ENCODE measurements around the gene LRP1. TPM values are rescaled to one million over a fixed set of nuclear protein-coding genes. Genes with fewer than 3 reads are reported as not detected.

LRP1 gene
- total and polyA plus RNA-seq, 4 donors = 36.8 to 992 (median 370) TPM

DNA sequence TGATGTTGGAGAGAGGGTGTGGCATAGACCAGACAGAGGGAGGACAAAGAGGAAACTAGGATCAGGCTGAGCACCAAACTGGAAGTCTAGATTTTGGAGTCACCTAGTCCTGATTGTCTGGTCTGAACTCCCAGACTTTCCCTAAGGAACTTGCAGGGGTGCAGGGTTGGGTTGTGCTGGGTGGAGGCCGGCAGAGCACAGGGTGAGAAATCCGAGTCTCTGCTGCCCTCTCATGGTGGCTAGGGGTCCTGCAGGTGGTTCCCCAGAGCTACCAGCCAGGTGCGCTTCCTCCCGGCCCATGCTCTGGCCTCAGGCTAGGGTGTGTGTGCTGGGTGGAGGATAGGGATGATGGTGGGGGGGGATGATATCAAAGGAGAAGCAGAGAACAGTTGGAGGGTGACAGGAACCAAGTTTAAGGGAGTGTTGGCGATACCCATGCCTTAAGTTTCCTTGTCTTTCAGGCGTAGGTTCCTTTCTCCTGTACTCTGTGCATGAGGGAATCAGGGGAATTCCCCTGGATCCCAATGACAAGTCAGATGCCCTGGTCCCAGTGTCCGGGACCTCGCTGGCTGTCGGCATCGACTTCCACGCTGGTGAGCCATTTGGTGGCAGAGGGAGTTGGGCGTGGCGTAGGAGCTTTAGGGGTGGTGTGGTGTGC lies 54.8 kb downstream of the LRP1 start:
- Histone ChIP-seq H3K4me3 (ENCODE audit: low read length in 2 of 2) (no peak overlapping the region), H3K4me1 (ENCODE audit: control insufficient read depth in 1 of 2, insufficient read depth in 2 of 2, low read length in 2 of 2) (no peaks in the 10 kb centered on the region), H3K9me3 (ENCODE audit: control insufficient read depth, low read length) (no peaks in the 10 kb centered on the region), H3K36me3 (ENCODE audit: control insufficient read depth in 1 of 2, insufficient read depth in 2 of 2, low read length in 1 of 2) (peaks cover 4 to 16% of the 10 kb centered on the region in 2 donors), H3K27me3 (ENCODE audit: control insufficient read depth in 1 of 2, insufficient read depth in 2 of 2, low read length in 1 of 2) (no peaks in the 10 kb centered on the region), H3K27ac (ENCODE audit: low read depth in 1 of 2, low read length in 2 of 2) (no peak overlapping the region)
- DNase-seq = peak; percentile 77 to 90
- peak; percentile 83 for ATAC-seq (ENCODE audit: low FRiP score)
- WGBS, 2 donors = 64 to 66% methylated on average over 13 of the region's 13 CpGs
- intact Hi-C loops (cut with DNase I) = loop anchor here (2.0 to 5.0 kb wide), 3 partner anchors 58 to 116 kb away; no protein-coding TSS in a partner anchor

DNA sequence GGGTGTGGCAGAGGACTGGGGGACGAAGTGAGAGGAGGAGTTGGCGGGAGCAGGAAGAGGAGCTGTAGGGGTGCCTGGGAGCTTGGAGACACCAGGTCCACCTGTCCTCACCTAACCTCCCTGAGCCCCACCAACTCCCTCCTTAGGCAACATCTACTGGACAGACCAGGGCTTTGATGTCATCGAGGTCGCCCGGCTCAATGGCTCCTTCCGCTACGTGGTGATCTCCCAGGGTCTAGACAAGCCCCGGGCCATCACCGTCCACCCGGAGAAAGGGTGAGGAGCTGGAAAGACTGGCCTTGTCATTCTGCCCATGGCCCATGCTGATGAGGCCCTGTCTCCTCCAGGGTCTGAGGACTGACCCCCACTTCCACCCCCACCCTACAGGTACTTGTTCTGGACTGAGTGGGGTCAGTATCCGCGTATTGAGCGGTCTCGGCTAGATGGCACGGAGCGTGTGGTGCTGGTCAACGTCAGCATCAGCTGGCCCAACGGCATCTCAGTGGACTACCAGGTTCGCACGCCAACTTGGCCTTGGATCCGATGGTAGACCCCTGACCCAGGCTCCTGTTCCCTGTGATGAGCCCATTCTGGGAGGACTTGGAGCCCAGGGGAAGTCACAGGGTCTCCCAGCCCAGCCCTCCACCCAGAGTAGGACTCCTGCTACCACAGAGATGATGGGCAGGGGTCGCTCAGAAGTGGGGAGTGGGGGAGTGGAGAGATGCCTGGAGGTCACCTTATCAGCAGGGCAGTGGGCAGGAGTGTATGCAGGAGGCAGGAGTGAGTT lies 55.8 kb downstream of the LRP1 start:
- Histone ChIP-seq H3K36me3 (ENCODE audit: control insufficient read depth in 1 of 2, insufficient read depth in 2 of 2, low read length in 1 of 2) (peaks cover 4 to 13% of the 10 kb centered on the region in 2 donors), H3K9me3 (ENCODE audit: control insufficient read depth, low read length) (no peaks in the 10 kb centered on the region)
- 90 to 93% methylated on average over 22 of the region's 22 CpGs for WGBS, 2 donors

DNA sequence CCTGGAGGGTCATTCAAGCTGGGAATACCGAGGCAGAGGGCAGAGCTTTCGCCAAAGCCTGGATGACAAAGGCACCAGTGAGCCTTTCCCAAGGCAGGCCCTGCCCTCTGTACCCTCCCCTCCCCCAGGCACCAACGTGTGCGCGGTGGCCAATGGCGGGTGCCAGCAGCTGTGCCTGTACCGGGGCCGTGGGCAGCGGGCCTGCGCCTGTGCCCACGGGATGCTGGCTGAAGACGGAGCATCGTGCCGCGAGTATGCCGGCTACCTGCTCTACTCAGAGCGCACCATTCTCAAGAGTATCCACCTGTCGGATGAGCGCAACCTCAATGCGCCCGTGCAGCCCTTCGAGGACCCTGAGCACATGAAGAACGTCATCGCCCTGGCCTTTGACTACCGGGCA lies 57.1 kb downstream of the LRP1 start:
- Histone ChIP-seq H3K36me3 (ENCODE audit: control insufficient read depth in 1 of 2, insufficient read depth in 2 of 2, low read length in 1 of 2) (peaks cover 4 to 12% of the 10 kb centered on the region in 2 donors), H3K27ac (ENCODE audit: low read depth in 1 of 2, low read length in 2 of 2) (no peak overlapping the region), H3K4me3 (ENCODE audit: low read length in 2 of 2) (no peak overlapping the region), H3K9me3 (ENCODE audit: control insufficient read depth, low read length) (no peaks in the 10 kb centered on the region), H3K4me1 (ENCODE audit: control insufficient read depth in 1 of 2, insufficient read depth in 2 of 2, low read length in 2 of 2) (no peaks in the 10 kb centered on the region), H3K27me3 (ENCODE audit: control insufficient read depth in 1 of 2, insufficient read depth in 2 of 2, low read length in 1 of 2) (no peaks in the 10 kb centered on the region)
- ATAC-seq (ENCODE audit: low FRiP score) (no peak), DNase-seq (no peak)
- intact Hi-C loops (cut with DNase I) = no loop called here
- 87 to 88% methylated on average over 25 of the region's 25 CpGs for WGBS, 2 donors

More for the DNA sequence above, 55.8 kb downstream of the LRP1 start:
- Histone ChIP-seq H3K4me3 (ENCODE audit: low read length in 2 of 2) (no peak overlapping the region), H3K4me1 (ENCODE audit: control insufficient read depth in 1 of 2, insufficient read depth in 2 of 2, low read length in 2 of 2) (no peaks in the 10 kb centered on the region), H3K27ac (ENCODE audit: low read depth in 1 of 2, low read length in 2 of 2) (no peak overlapping the region), H3K27me3 (ENCODE audit: control insufficient read depth in 1 of 2, insufficient read depth in 2 of 2, low read length in 1 of 2) (no peaks in the 10 kb centered on the region)
- intact Hi-C loops (cut with DNase I) = loop anchor here (2.0 to 5.0 kb wide), 3 partner anchors 59 to 117 kb away; no protein-coding TSS in a partner anchor
- ATAC-seq (ENCODE audit: low FRiP score) (no peak), DNase-seq (no peak)

DNA sequence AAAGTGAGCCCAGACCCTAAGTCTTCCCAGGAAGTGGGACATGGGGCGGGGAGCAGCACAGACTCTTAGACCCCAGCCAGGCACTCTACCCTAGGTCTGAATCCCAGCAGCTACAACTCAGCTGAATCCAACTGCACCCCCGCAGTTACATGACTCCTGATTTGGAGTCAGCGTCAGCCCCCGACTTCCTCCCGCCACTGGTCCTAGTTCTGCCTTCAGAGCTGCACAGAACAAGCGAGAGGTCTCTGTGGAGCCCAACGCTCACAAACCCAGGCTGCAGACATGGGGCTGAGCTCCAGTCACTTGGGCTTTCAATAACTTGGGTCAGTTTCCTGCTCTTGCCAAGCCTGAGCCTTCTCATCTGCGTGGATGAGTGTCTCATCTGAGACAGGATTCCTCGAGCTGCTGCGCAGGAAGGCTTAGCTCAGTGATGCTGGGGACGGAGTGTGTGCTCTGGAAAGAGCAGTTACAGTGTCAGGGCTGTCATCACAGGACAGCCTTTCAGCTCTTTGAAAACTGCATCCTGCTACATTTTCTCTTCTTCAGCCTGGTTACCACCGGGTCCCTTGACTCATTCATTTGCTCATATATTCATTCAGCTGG lies 57.7 kb downstream of the LRP1 start:
- no peak overlapping the region for H3K4me3 ChIP-seq (ENCODE audit: low read length in 2 of 2)
- ATAC-seq (ENCODE audit: low FRiP score) (no peak), DNase-seq (no peak)
- H3K27ac ChIP-seq (ENCODE audit: low read depth in 1 of 2, low read length in 2 of 2) = no peak overlapping the region
- no peaks in the 10 kb centered on the region for H3K4me1 ChIP-seq (ENCODE audit: control insufficient read depth in 1 of 2, insufficient read depth in 2 of 2, low read length in 2 of 2)
- H3K36me3 ChIP-seq (ENCODE audit: control insufficient read depth in 1 of 2, insufficient read depth in 2 of 2, low read length in 1 of 2) = peaks cover 4 to 12% of the 10 kb centered on the region in 2 donors
- 85 to 88% methylated on average over 12 of the region's 12 CpGs for WGBS, 2 donors
- no peaks in the 10 kb centered on the region for H3K27me3 ChIP-seq (ENCODE audit: control insufficient read depth in 1 of 2, insufficient read depth in 2 of 2, low read length in 1 of 2)
- H3K9me3 ChIP-seq (ENCODE audit: control insufficient read depth, low read length) = no peaks in the 10 kb centered on the region
- intact Hi-C loops (cut with DNase I) = no loop called here

DNA sequence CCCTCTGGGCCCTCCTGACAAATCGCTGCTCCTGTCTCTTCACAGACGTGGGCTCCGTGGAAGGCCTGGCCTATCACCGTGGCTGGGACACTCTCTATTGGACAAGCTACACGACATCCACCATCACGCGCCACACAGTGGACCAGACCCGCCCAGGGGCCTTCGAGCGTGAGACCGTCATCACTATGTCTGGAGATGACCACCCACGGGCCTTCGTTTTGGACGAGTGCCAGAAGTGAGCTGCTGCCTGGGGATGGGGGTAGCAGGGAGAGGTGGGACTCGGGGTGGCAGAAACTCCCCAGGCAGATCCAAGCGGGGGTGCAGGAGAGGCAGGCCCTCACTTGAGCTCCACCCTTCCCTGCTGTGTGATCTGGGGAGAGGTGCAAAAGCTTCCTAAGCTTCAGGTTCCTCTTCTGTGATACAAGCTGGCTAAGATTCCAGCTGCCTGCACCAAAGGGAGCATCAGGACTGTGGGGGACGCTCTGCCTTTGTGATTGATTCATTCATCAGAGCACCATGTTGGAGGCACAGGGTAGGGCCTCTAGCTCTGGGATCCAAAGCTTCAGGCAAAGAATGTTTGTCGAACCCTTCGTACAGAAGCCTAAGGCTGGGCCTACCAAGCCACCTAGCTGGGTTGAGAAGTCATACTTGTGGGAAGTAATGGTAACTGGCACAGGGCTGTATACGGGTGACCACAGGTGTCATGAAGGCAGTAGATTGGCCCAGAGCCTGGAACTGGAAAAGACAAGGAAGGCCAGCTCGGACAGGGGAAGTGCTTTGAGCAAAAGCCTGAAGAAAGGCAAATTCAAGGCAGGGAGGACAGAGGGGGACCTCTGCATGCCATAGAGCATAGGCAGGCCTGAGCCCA lies 59.2 kb downstream of the LRP1 start:
- no peak for DNase-seq
- Histone ChIP-seq H3K9me3 (ENCODE audit: control insufficient read depth, low read length) (no peaks in the 10 kb centered on the region), H3K27me3 (ENCODE audit: control insufficient read depth in 1 of 2, insufficient read depth in 2 of 2, low read length in 1 of 2) (no peaks in the 10 kb centered on the region), H3K36me3 (ENCODE audit: control insufficient read depth in 1 of 2, insufficient read depth in 2 of 2, low read length in 1 of 2) (peaks cover 4 to 19% of the 10 kb centered on the region in 2 donors), H3K4me3 (ENCODE audit: low read length in 2 of 2) (no peak overlapping the region), H3K4me1 (ENCODE audit: control insufficient read depth in 1 of 2, insufficient read depth in 2 of 2, low read length in 2 of 2) (no peaks in the 10 kb centered on the region), H3K27ac (ENCODE audit: low read depth in 1 of 2, low read length in 2 of 2) (no peak overlapping the region)
- 58 to 59% methylated on average over 21 of the region's 21 CpGs for WGBS, 2 donors
- intact Hi-C loops (cut with DNase I) = no loop called here
- no peak for ATAC-seq (ENCODE audit: low FRiP score)

DNA sequence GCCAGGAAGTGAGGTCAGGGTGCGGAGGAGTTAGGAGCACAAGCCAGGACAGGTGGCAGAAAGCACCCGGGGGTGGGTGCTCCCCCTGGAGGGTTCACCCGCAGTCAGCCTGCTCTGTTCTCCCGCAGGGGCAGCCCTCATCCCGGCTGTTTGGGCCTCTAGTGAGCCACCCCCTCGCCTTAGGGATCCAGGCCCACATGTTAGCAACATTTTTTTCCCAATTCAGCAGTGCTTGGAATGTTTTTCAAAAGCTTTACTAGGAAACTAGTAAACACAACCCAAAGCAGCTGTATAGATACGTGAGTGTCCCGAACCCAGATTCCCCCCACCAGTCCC lies 59.8 kb downstream of the LRP1 start:
- Histone ChIP-seq H3K36me3 (ENCODE audit: control insufficient read depth in 1 of 2, insufficient read depth in 2 of 2, low read length in 1 of 2) (peaks cover 4 to 21% of the 10 kb centered on the region in 2 donors), H3K27ac (ENCODE audit: low read depth in 1 of 2, low read length in 2 of 2) (no peak overlapping the region), H3K9me3 (ENCODE audit: control insufficient read depth, low read length) (no peaks in the 10 kb centered on the region), H3K27me3 (ENCODE audit: control insufficient read depth in 1 of 2, insufficient read depth in 2 of 2, low read length in 1 of 2) (no peaks in the 10 kb centered on the region), H3K4me3 (ENCODE audit: low read length in 2 of 2) (no peak overlapping the region), H3K4me1 (ENCODE audit: control insufficient read depth in 1 of 2, insufficient read depth in 2 of 2, low read length in 2 of 2) (no peaks in the 10 kb centered on the region)
- intact Hi-C loops (cut with DNase I) = no loop called here
- no peak for ATAC-seq (ENCODE audit: low FRiP score)
- 75 to 77% methylated on average over 7 to 8 of the region's 8 CpGs for WGBS, 2 donors
- no peak for DNase-seq

DNA sequence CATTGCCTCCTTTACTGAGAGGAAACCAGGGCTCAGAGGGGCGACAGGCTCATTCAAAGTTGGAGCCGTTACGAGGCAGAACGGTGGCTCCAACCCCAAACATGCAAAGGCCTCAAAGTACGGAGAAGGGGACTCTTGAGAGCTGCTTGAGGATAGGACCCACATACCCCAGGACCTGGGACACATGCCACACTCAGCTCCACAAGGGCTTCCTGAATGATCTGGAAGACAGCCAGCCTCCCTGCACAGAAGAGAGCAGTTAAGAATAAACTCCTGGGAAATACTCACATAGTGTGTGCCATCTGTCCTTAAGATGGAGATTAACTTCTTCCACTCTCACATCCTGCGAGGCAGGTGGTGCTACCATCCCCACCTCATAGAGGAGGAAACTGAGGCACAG lies 61.8 kb downstream of the LRP1 start:
- Histone ChIP-seq H3K4me1 (ENCODE audit: control insufficient read depth in 1 of 2, insufficient read depth in 2 of 2, low read length in 2 of 2) (no peaks in the 10 kb centered on the region), H3K27me3 (ENCODE audit: control insufficient read depth in 1 of 2, insufficient read depth in 2 of 2, low read length in 1 of 2) (no peaks in the 10 kb centered on the region), H3K36me3 (ENCODE audit: control insufficient read depth in 1 of 2, insufficient read depth in 2 of 2, low read length in 1 of 2) (peaks cover 9 to 27% of the 10 kb centered on the region in 2 donors), H3K27ac (ENCODE audit: low read depth in 1 of 2, low read length in 2 of 2) (no peak overlapping the region), H3K4me3 (ENCODE audit: low read length in 2 of 2) (no peak overlapping the region), H3K9me3 (ENCODE audit: control insufficient read depth, low read length) (no peaks in the 10 kb centered on the region)
- no peak for ATAC-seq (ENCODE audit: low FRiP score)
- peak in 1 of 2 donors; percentile 66 for DNase-seq
- WGBS, 2 donors = 11 to 25% methylated on average over 6 of the region's 6 CpGs
- intact Hi-C loops (cut with DNase I) = no loop called here

DNA sequence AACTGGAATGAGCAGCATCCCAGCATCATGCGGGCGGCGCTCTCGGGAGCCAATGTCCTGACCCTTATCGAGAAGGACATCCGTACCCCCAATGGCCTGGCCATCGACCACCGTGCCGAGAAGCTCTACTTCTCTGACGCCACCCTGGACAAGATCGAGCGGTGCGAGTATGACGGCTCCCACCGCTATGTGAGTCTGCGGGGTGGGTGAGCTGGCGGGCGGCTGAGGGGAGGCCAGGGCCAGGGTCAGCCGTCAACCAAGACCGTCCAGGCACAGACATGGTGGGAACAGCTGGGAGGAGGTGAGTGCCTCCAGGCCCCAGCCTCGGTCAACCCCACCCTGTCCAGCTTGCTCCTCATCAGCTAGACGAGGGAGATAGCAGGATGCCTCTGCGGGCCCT lies 62.5 kb downstream of the LRP1 start:
- H3K27me3 ChIP-seq (ENCODE audit: control insufficient read depth in 1 of 2, insufficient read depth in 2 of 2, low read length in 1 of 2) = no peaks in the 10 kb centered on the region
- 91 to 93% methylated on average over 23 of the region's 23 CpGs for WGBS, 2 donors
- H3K4me1 ChIP-seq (ENCODE audit: control insufficient read depth in 1 of 2, insufficient read depth in 2 of 2, low read length in 2 of 2) = no peaks in the 10 kb centered on the region
- intact Hi-C loops (cut with DNase I) = no loop called here
- DNase-seq = no peak
- no peak overlapping the region for H3K4me3 ChIP-seq (ENCODE audit: low read length in 2 of 2)
- H3K9me3 ChIP-seq (ENCODE audit: control insufficient read depth, low read length) = no peaks in the 10 kb centered on the region
- no peak overlapping the region for H3K27ac ChIP-seq (ENCODE audit: low read depth in 1 of 2, low read length in 2 of 2)
- peaks cover 9 to 31% of the 10 kb centered on the region in 2 donors for H3K36me3 ChIP-seq (ENCODE audit: control insufficient read depth in 1 of 2, insufficient read depth in 2 of 2, low read length in 1 of 2)
- ATAC-seq (ENCODE audit: low FRiP score) = no peak
